HUDEP-2 (cell line): ENCODE results near the gene CDC16.
A peak's percentile ranks its signal among the peaks of the same experiment; 100 is the strongest.
"Not testable (repeated sequence)": the region's sequence is repeated elsewhere in the genome, so short reads cannot be mapped to it uniquely, and the experiment has no call there.

ENCODE experiments used
- DNase-seq, 76 experiments: peaks; one replicate each; lab custom pipeline; 2025; ENCODE audit not compliant: unreplicated experiment in 76 of 76; lab: John Stamatoyannopoulos, UW

CDC16 gene

GRCh38 chr13:114234645-114235421, at the start of gene CDC16:
CDC16 (plus strand) TSS chr13:114234897; CDS start chr13:114235085, 188 bp downstream.
- DNase-seq = peak in 75 of 76 experiments; percentile 14 to 98 (median 92)

- no peak for DNase-seq
Measured at GRCh38 chr13:114185182-114185971, 49.3 kb upstream of the CDC16 start.

- DNase-seq = no peak
Measured at GRCh38 chr13:114194853-114195252, 39.8 kb upstream of the CDC16 start.

GRCh38 chr13:114196629-114197028, 38.1 kb upstream of the CDC16 start:
- DNase-seq = no peak

GRCh38 chr13:114198556-114198955, 36.1 kb upstream of the CDC16 start:
- no peak for DNase-seq

- DNase-seq = not testable (repeated sequence)
Measured at GRCh38 chr13:114199526-114199925, 35.2 kb upstream of the CDC16 start.

GRCh38 chr13:114199954-114200353, 34.7 kb upstream of the CDC16 start:
- DNase-seq = no peak

GRCh38 chr13:114200399-114200911, 34.2 kb upstream of the CDC16 start:
- no peak for DNase-seq

GRCh38 chr13:114202581-114202980, 32.1 kb upstream of the CDC16 start:
- no peak for DNase-seq

- no peak for DNase-seq
Measured at GRCh38 chr13:114203536-114203935, 31.2 kb upstream of the CDC16 start.

GRCh38 chr13:114204894-114205293, 29.8 kb upstream of the CDC16 start:
- no peak for DNase-seq

GRCh38 chr13:114208134-114208533, 26.6 kb upstream of the CDC16 start:
- no peak for DNase-seq

GRCh38 chr13:114211446-114212157, 23.1 kb upstream of the CDC16 start:
- no peak for DNase-seq

- DNase-seq = no peak
Measured at GRCh38 chr13:114212158-114212495, 22.6 kb upstream of the CDC16 start.

GRCh38 chr13:114213980-114214379, 20.7 kb upstream of the CDC16 start:
- DNase-seq = no peak

GRCh38 chr13:114219392-114219791, 15.3 kb upstream of the CDC16 start:
- no peak for DNase-seq

GRCh38 chr13:114222461-114222968, 12.2 kb upstream of the CDC16 start:
- peak in 75 of 76 experiments; percentile 34 to 95 (median 87) for DNase-seq

GRCh38 chr13:114224201-114224600, 10.5 kb upstream of the CDC16 start:
- DNase-seq = no peak

GRCh38 chr13:114225610-114226009, 9.1 kb upstream of the CDC16 start:
- DNase-seq = no peak

- DNase-seq = no peak
Measured at GRCh38 chr13:114226088-114226487, 8.6 kb upstream of the CDC16 start.
